Glomerular visceral epithelial cell (primary cell): ENCODE results near the gene UBR3.
A peak's percentile ranks its signal among the peaks of the same experiment; 100 is the strongest.
"Not testable (repeated sequence)": the region's sequence is repeated elsewhere in the genome, so short reads cannot be mapped to it uniquely, and the experiment has no call there.

Experiments
- DNase-seq: peaks from one replicate; pipeline ENCODE4 v3.0.0-alpha.2; 2016; ENCODE audit errors: extremely low spot score

UBR3 gene

DNA sequence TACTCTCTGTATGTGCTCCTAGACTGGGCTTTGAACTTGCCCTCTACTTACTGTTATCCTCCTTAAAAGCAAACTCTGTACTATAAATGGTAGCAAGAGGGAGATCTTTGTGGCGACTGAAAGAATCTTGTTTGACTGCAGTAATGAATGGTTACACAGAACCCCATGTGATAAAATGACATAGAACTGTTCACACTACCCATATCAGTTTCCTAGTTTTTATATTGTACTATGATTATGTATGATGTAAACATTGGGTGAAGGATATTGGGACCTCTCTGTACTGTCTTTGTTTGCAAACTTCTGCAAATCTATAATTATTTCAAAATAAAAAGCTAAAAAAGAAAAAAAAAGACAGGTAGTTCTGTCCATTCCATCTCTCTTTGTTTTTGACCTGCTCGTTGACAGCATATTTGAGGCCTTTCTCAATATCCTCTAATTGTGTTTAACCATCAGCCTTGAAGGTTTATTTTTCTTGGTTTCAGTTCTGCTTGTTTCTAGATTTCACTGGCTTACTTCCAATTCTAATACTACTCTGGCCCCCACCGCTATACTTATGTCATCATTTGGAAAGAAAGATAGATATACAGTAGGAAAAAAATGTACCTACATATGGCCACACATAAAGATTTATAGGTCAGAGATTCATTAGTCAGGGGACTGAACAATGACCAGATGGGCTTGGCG, 271.5 kb downstream of the UBR3 start:
- DNase-seq = no peak

GRCh38 chr2:170101789-170102188, 274.5 kb downstream of the UBR3 start:
- no peak for DNase-seq

- DNase-seq = no peak
These were observed 279.0 kb downstream of the UBR3 start for GRCh38 chr2:170106102-170106840.

- peak; percentile 20 for DNase-seq
These were observed 286.1 kb downstream of the UBR3 start for GRCh38 chr2:170113168-170113894.

- no peak for DNase-seq
These were observed 288.4 kb downstream of the UBR3 start for GRCh38 chr2:170115501-170116229.

DNA sequence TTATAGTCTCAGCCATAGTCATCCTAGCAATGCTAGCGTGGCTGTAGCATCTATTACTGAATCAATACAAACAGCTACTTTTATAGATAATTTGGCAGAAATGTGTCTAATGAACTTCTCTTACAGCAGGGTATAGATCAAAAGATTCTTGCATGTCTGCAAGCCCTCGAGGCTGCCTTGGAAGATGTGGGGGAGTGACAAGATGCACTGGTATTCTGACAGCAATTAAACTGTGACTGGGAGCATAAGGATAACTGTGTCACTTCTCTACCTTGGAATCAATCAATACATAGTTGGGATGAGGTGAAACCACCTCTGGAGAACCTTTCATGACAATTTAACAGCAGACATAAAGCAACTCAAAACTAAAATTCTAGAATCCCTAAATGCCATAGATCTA, 291.4 kb downstream of the UBR3 start:
- no peak for DNase-seq

GRCh38 chr2:170119326-170119725, 292.1 kb downstream of the UBR3 start:
- DNase-seq = not testable (repeated sequence)

DNA sequence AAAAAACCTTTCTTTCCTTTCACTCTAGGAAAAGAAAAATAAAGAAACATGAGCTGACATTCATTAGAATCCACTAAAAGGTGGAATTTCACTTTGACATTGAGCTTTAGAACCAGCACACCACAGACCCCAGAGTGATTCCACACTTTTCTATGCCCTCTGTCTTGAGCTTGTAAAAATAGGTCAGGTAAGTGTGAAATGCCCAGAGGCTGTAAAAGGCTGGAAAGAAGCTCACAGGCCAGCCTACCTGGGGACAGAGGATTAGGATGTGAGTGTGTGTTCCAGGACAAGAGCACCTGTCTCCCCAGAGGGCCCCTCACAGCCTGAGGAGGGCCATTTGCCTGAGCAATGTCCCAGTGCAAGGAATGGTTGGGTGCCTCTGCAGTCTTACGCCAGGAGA, 294.4 kb downstream of the UBR3 start:
- no peak for DNase-seq

- peak; percentile 50 for DNase-seq
These were observed 295.8 kb downstream of the UBR3 start for GRCh38 chr2:170122883-170123547.

DNA sequence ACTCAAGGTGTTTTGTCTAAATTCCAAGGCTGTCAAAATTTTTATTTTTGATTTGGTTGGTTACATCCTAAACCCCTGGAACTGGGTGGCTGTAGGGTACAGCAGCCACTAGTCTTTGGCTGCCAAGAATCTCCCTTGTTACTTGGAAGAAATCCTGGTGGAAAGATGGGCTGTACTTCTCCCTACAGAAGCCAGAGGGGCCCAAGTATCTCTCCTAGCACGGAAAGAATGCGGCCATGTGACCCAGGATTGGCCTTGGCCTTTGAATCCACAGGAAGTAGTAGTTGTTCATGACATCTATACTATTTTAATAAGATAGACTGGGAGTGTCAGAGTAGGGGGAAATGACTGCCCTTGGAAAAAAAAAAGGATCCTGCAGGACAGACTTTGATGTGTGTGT, 296.3 kb downstream of the UBR3 start:
- DNase-seq = no peak

GRCh38 chr2:170126138-170126728, 299.0 kb downstream of the UBR3 start:
- not testable (repeated sequence) for DNase-seq
